HG03060 (cell line): ENCODE results near the gene SLC5A8.
"Not testable (repeated sequence)": the region's sequence is repeated elsewhere in the genome, so short reads cannot be mapped to it uniquely, and the experiment has no call there.

Experiments
- ATAC-seq: cut with Tn5 transposase; IDR thresholded peaks from one replicate; pipeline ENCODE4 v1.9.1; 2021; ENCODE audit warnings: low read depth, moderate number of reproducible peaks; ENCODE audit not compliant: unreplicated experiment

Gene SLC5A8

DNA sequence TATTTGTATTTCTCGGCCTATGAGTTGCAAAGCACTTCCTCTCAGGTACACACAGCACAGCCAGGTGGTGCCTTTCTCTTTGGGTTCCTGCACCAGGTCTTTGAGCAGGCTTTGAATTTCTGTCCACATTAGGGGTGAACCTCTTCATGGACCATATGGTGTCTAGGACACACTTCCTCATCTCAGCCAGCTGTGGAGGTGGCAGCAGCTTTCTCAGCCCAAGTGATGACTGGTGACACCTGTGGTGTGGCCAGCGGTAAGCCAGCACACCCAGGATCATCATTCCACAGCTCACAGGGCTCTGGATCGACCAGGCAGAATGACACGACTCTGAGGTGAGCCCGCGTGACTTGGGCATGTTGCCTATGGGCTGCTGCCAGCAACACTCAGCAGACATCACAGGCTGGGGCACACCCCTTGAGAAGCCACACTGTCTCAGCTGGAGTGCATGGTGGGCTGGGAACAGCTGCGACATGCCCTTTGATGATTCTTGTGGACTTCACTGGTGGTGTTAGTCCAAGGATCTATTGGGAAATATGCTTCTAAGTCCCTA is 36.8 kb downstream of the SLC5A8 start:
- no peak for ATAC-seq

DNA sequence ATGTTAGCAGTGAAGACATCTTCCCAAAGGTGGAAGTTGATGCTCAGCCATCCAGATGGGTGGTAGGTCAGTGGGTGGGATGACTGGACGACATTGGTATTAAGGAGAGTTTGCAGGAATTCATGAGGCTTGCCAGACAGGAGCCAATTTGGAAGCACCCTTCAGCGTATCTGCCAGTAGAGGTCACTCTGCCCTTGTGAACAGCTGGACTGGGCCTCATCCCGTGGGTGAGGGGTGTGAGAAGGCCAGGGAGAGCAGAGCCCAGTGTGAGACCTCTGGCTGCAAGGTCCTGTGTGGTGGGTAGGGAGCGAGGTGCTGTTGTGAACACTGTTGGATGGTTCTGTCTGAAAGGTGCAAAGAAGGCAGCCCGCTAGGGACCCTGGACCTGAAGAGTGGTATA is 37.7 kb downstream of the SLC5A8 start:
- ATAC-seq = no peak

DNA sequence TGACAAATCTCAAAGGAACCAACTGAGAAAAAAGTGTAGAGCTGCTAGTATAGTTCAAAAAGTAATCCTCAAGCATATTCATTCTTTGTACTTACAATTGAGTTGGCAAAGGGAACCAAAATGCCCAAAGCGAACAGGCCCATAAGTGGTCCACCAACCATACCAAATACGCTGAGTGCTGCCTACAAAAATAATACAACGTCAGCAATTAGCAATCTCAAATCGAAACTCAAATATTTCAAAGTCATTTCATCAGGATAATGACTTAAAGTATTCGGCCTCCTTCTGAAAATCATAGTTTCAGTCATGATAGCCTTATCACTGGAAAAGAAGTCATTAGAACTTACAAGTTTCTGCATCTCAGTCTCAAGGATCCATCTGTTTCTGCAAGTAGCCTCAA is 42.0 kb downstream of the SLC5A8 start:
- ATAC-seq = no peak

DNA sequence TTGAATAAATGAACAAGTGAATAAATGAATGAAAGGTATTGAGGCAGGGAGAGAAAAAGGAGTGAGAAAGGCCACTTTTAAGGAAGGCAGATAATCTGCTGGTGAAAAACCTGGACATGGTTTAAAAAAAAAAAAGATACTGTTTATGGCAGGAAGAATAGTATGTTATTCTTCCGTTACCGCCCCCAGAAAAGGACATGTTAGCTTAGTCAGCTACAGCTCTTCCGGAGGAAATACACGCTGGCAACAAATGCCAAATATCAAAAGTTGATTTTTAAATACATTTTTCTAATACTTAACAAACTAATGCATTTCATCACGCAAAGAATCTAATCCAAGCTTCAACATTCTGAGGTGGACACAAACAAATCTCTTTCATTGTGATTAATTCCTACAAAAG is 43.2 kb downstream of the SLC5A8 start:
- ATAC-seq = no peak

DNA sequence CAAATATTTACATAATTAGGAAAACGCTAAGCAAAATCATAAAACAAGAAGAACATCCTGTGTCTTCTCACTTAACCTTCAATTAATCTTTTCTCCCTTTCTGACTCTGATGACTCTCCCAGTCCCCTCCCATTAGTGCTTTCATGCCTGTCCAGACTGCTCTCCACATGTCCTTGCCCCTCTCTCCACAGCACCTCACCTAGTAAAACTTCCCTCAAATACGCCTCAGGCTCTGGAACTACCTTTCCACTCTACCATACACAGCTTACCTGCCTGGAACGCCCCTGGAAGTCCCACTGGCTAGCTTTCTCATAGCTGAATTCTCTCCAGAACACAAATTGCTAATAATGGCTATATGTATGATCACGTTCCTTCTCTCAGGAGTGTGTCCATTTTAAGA is 44.7 kb downstream of the SLC5A8 start:
- ATAC-seq = no peak

DNA sequence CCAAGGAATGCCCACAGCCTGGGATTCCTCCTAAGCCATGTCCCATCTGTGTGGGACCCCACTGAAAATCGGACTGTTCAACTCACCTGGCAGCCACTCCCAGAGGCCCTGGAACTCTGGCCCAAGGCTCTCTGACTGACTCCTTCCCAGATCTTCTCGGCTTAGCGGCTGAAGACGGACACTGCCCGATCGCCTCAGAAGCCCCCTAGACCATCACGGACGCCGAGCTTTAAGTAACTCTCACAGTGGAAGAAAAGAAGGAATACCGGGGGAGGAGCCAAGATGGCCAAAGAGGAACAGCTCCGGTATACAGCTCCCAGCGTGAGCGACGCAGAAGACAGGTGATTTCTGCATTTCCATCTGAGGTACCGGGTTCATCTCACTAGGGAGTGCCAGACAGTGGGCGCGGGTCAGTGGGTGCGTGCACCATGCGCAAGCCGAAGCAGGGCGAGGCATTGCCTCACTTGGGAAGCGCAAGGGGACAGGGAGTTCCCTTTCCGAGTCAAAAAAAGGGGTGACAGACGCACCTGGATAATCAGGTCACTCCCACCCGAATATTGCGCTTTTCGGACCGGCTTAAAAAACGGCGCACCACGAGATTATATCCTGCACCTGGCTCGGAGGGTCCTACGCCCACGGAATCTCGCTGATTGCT is 64.1 kb downstream of the SLC5A8 start:
- ATAC-seq = not testable (repeated sequence)

DNA sequence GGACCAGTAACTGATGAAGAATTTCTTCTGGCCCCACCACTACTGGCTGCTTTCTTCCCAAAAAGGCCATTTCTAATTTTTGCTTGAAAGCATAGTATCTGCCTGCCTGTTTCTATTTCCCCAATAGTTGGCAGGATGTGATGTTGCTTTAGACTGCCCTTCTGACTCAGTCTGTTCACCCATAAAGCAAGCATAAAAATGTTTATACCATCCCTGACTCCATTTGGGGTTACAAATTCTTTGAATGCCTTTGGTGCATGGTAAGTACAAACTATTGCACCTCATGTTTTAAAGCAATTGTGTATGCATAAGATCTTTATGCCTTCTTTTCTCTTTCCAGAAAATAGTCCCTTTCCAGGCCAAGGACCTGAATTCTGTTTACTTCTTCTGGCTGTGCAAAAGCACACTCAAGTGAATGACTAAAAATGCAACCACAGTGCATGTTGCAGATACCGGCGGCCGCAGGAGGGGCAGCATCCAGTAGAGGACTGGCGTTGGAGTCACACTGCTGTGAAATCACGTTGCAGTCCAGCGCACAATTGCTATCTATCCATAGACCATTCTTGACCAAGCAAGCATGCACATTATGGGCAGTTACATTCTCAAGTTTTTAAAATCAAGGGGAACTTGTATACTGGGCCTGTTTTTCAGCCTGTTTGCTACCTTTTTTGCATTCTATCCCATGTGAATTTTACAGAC is 82.4 kb downstream of the SLC5A8 start:
- ATAC-seq = no peak

DNA sequence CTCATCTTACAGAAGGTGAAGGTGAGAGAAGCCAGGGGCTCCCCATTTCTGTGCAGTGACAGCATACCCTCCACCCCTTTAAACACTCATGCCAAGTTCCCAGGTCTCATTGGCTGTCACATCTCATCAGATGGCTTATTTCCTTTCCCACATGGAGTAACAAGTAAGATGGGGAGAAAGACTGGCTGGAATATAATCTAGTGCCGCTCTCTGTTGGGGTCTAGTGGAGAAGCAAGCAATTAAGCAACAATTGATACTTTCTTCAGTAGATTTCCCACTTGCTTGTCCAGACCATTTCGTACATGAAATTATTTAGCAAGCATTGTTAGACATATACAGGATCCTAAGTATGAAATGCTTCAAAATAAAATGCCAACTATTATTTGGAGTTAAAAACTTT is 92.2 kb downstream of the SLC5A8 start:
- ATAC-seq = no peak

DNA sequence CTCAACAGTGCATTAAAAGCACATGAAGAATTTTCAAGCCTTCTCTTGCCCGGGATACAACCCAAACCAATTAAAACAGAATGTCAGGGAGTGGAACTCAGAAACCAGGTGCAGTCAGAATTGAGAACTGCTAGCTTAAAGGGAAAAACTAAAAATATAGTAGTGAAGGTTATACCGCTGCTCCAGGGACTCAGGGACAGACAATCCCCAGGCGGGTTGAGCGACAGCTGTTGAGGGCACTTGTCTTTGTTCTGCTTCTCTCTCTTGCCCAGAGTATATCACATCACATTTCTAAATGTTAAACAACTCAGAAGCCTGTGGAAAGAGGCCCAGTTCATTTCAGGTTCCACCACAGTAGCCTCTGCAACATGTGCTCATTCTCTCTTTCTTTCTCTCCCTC is 93.1 kb downstream of the SLC5A8 start:
- ATAC-seq = no peak

DNA sequence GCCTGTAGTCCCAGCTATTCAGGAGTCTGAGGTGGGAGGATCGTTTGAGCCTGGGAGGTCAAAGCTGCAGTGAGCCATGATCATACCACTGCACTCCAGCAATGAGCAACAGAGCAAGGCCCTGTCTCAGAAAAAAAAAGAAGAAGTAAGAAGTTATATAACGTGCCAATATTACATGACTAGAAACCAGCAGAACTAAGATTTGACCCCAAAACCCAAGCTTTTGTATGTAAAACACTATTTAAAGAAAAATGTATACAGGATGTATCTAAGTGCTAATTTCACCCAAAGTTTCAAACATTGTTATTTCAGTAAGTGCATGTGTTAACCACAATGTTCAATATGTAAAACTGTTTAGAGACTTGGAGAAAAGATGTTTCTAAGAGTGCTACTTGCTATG is 94.7 kb downstream of the SLC5A8 start:
- no peak for ATAC-seq

DNA sequence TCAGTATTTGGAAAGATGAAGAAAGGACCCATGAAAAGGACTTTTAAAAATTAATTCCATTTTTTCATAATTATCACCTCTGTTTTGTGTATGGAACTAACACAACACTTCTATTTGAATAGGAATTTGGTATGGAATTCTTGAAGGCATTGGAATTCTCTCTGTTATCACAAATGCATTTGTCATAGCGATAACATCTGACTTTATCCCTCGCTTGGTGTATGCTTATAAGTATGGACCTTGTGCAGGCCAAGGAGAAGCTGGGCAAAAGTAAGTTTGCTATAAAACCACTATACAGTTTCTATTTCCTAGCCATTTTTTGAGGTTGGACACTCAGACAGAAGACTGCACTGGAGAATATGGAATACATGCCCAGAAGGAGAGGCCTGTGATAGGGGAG is 98.6 kb downstream of the SLC5A8 start:
- no peak for ATAC-seq

DNA sequence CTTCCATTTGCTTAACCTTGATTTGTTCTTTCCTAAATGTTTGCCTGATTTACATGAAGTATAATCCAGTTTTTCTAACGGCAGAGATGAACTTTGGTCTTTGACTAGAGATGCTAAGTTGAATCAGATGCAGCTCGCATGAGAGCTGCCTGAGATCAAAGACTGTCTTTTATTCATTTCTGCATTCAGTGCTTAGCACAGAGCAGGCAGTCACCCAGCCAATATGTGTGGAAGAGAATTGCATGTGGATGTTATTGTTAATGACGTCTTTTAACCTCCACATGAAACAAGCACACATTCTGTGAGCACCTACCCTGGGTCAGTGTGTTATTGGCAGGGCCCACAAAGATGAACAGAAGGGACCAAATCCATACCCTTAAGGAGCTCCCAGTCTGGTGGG is 99.2 kb downstream of the SLC5A8 start:
- no peak for ATAC-seq

DNA sequence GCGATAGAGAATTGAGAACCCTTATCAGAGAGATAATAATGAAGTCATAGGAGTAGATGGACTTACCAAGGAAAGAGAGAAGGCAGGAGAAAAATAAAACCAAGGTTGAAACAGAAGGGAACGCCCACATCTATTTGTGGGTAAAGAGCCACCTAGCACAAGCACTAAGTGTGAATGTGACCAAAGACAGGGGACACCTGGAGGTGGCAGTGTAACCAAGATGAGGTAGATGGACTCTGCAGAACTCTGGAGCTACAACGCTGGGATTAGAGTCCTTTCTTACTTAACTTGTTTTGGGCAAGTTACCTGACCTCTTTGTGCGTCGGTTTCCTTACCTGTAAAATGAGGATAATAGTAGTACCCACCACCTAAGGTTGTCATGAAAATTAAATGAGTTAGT is 101.9 kb downstream of the SLC5A8 start:
- ATAC-seq = no peak

DNA sequence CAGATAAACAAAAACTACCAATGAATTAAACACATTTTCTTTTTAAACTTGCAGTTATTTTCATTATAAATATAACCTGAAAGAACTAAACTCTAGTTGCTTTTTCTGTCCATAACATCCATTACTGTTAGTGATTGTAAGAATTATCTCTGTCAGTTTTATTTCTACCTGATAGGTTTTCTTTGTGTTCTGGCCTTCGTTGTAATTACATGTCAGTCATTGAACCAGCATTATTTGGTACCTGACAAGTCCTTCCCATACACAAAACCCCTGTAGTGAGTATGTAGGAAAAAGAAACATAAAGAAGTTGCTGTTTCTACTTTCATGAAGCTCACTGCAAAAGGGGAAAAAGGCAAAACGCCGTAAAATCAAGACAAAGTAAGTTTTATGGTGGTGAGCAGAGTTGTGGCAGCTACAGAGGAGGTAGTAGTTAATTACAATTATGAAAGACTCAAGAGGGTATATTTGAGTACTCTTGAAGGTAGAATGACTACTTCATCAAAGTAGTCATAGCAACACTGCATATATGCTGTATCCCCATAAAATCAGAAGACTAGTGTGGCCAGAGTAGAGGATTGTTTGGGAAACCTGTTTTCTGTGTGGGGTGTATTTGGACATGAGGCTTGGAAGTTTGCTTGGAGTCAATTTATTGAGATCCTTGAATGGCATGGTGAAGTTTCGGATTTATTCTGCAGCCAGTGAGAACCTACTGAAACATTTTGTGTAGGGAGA is 102.8 kb downstream of the SLC5A8 start:
- ATAC-seq = no peak
